Stimulated activated CD4-positive, alpha-beta T cell treated with anti-CD3 and anti-CD28 coated beads, Interleukin-2, amount 100 ng/mL, for 4 hours (primary cell): ENCODE data around the gene WFDC8.
"Not testable (repeated sequence)": the region's sequence is repeated elsewhere in the genome, so short reads cannot be mapped to it uniquely, and the experiment has no call there.

ENCODE experiments used
- DNase-seq: peaks from one replicate; pipeline ENCODE4 v3.0.0-alpha.2; 2020; ENCODE audit warnings: low read depth

Gene WFDC8

DNA sequence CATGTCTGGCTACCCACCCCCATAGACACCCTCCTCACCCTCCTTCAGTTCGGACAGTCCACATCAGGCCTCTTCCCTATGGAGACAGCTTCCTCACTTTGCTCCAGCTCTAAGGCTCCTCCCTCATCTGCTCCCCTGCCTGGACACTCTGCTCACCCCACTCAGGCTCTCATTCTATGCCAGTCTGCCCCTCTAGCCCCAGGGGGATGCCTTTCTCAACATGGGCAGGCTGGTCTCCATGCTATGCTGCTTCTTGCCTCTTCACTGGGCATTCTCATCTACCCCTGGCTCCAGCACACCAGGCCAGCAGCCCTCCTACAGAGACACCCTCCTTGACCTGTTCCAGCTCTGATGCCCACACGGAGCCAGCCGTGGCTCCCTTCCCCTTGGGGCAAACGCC is at the start of gene WFDC8:
WFDC8 (minus strand) TSS at position 101 of the 400 bp plus-strand sequence; CDS start at position 64, 37 bp downstream.
- DNase-seq: no peak

DNA sequence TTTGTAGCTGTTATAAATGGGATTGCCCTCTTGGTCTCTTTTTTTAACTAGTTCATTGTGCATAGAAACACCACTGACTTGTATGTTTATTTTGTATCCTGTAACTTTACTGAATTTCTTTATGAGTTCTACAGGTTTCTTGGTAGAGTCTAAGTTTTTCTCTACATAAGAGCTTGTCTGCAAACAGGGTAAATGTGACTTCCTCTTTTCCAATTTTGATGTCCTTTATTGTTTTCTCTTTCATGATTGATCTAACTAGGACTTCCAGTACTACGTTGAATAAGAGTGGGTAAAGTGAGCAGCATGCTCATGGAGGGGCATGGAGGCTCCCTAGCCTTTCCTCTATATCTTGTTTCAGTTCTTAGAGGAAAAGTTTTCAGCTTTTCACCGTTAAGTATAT is 47.5 kb upstream of the WFDC8 start:
- DNase-seq: no peak

DNA sequence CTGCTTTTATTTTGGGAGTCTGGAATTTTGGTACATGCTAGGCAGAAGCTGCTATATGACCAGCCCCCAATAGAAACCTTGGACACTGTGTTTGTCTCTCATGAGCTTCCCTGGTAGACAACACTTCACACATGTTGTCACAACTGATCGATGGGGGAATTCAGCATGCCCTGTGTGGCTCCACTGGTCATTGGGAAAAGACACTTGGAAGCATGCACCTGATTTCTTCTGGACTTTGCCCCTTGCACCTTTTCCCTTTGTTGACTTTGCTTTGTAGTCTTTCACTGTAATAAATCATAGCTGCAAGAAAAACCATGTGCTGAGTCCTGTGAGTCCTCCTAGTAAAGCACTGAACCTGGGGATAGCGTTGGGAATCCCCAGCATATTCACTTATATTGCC is 42.5 kb upstream of the WFDC8 start:
- DNase-seq: no peak

DNA sequence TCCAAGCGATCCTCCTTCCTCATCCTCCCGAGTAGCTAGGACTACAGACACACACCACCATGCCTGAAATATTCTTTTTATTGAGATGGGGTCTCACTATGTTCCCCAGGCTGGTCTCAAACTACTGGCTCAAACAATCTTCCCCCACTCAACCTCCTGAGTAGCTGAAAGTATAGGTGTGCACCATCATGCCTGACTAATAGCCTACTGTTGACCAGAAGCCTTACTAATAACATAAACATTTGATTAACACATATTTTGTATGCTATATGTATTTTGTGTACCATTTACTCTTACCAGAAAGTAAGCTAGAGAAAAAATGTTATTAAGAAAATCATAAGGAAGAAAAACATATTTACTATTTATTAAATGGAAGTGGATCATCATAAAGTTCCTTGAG is 38.5 kb upstream of the WFDC8 start:
- DNase-seq: no peak

- no peak for DNase-seq
Measured at GRCh38 chr20:45612314-45612713, 33.2 kb upstream of the WFDC8 start.

DNA sequence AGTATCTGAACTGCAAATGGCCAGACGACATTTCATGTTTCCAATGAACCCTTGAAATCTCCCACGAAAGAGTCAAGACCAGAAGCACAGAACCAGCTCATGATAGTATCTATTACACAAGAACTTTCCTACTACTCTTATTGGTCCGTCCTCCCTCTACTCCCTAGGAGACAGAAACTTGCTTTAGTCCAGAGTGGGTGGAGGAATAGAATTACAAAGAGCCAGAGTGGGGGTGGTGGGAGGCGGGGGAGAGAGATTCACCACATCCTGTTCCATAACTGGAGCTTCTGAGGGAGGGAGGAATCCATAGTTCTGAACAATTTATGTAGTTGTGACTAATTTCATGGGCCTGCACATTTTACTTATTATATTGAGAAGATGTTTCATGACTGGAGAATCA is 32.0 kb upstream of the WFDC8 start:
- DNase-seq: no peak

GRCh38 chr20:45607810-45608209 is 28.7 kb upstream of the WFDC8 start:
- no peak for DNase-seq

DNA sequence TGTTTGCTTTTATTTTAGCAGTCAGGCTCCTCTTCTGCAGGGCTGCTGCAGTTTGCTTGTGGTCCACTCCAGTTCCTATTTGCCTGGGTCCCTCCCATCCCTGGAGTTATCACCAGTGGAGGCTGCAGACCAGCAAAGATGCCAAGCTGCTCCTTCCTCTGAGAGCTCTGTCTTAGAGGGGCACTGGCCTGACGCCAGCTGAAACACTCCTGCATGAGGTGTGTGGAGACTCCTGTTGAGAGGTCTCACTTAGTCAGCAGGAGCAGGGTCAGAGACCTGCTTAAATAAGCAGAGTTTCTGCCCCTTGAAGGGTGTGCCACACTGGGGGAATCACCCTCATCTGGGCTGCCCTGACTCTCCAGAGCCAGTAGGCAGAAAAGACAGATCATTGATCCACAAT is 16.2 kb upstream of the WFDC8 start:
- no peak for DNase-seq

- no peak for DNase-seq
Measured at GRCh38 chr20:45593498-45593897, 14.4 kb upstream of the WFDC8 start.

DNA sequence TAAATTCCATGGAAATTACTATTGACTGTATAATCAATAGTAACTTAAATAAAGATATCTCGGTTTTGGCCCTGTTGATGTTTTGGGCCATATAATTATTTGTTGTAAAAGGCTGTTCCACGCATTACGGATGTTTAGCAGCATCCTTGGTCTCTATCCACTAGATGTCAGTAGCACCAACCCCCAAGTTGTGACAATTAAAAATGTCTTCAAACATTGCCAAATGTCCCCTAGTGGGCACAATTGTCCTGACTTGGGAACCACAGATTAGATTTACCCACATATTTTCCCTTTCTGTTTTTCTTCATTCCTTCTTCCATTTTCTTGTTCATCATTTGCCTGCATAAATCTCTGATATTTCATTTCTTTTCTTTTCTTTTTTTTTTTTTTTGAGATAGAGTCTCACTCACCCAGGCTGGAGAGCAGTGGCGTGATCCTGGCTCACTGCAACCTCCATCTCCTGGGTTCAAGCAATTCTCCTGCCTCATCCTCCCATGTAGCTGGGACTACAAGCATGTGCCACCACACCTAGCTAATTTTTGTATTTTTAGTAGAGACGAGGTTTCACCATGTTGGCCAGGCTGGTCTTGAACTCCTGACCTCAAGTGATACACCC is 13.6 kb upstream of the WFDC8 start:
- no peak for DNase-seq

GRCh38 chr20:45589725-45590124 is 10.6 kb upstream of the WFDC8 start:
- no peak for DNase-seq

- DNase-seq: no peak
Measured at GRCh38 chr20:45588800-45589199, 9.7 kb upstream of the WFDC8 start.

DNA sequence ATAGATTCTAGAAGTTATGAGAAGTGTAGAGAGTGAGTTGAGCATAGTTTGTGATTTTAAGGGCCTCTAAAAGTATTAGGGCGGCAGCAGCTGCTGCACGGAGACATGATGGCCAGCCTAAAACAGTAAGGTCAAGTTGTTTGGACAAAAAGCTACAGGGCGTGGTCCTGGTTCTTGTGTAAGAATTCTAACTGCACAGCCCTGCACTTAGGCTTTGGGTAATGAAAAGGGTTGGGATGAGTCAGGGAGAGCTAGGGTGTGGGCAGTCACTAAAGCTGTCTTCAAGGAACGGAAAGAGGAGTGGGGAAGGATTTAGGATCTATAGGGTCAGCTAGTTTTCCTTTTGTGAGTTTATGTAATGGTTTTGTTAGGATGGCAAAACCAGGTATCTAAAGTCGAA is 6.9 kb upstream of the WFDC8 start:
- DNase-seq: not testable (repeated sequence)

DNA sequence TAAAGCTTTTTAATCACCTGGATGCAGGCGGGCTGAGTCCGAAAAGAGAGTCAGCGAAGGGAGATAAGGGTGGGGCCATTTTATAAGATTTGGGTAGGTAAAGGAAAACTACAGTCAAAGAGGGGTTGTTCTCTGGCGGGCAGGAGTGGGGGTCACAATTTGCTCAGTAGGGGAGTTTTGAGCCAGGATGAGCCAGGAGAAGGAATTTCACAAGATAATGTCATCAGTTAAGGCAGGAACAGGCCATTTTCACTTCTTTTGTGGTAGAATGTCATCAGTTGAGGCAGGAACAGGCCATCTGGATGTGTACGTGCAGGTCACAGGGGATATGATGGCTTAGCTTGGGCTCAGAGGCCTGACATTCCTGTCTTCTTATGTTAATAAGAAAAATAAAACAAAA is 5.2 kb upstream of the WFDC8 start:
- DNase-seq: not testable (repeated sequence)

- DNase-seq: no peak
Measured at GRCh38 chr20:45583502-45583901, 4.4 kb upstream of the WFDC8 start.

DNA sequence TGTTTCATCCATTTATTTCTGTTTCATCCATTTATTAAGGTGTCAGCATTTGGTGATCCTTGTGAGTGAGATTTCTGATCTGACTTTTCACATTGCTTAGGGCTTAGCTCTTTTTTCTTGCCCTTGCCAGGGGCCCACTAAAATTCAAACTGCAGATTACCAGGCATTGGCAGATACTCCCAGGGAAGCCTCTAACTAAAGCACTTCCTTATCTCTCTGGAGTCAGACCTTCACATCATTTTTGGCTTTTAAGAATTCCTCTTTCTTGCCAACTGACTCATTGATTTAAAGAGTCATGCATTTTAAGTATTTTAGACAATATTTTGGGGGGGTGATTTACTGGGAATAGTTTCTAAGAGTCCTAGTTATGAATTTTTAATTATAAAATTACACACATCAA is 2.6 kb upstream of the WFDC8 start:
- no peak for DNase-seq

DNA sequence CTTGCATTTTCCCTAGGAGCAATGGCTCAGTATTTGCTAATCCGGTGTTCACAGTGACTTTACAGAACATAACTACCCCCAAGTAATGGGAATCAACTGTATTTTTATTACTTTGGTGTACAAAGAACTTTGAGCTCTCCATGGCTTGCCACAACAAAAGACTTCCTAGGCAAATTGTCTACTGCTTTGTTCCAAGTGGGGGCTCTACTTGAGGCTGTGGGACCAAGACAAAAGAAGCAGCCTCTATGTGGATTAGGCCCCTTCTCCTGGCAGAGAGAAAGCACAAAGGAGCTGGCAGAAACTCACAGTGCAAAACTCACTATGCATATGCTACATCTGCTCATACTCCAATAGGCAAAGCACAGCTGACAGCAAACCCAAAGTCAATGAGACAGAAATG is 853 bp downstream of the WFDC8 start:
- no peak for DNase-seq

DNA sequence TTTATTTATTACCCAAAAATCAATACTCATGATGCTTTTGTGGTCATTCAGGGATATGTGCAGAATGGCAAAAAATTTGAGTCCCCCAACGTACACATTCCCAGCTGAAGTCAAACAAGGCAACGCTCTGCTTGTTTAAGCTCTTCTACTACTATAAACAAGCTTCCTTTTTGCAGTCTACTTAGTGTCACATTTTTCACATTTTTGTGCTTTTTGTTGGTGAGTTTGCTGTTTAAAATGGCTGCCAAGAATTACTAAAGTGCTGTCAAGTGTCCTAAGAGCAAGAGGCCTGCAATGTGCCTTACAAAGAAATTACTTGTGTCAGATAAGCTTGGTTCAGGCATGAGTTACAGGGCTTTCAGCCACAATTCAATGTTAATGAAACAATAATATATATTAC is 2.1 kb downstream of the WFDC8 start:
- DNase-seq: no peak

GRCh38 chr20:45575931-45576330 is 3.2 kb downstream of the WFDC8 start:
- DNase-seq: no peak

DNA sequence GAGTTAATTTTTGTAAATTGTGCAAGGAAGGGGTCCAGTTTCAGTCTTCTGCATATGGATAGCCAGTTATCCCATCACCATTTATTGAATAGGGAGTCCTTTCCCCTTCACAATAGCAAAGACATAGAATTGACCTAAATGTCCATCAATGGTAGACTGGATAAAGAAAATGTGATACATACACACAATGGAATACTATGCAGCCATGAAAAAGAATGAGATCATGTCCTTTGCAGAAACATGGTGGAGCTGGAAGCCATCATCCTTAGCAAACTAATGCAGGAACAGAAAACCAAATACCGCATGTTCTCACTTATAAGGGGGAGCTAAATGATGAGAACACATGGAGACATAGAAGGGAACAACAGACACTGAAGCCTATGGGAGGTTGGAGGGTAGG is 9.4 kb downstream of the WFDC8 start:
- DNase-seq: not testable (repeated sequence)

DNA sequence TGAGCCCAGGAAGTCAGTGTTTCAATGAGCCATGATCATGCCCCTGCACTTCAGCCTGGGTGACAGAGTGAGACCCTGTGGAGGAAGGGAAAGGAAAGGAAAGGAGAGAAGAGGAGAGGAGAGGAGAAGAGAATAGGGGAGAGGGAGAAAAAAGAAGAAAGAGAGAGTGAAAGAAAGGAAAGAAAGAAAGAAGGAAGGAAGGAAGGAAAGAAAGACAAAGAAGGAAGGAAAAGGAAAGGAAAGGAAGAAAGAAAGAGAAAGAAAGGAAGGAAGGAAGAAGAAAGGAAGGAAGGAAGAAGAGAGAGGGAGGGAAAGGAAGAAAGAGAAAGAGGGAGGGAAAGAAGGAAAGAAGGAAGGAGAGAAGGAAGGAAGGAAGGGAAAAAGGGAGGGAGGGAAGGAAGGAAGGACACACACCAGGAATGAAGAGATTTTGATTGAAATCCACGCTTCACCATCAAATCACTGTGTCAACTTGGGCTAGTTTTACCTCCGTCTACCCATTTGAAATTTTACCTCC is 14.3 kb downstream of the WFDC8 start:
- no peak for DNase-seq

GRCh38 chr20:45555198-45555597 is 23.9 kb downstream of the WFDC8 start:
- DNase-seq: no peak

DNA sequence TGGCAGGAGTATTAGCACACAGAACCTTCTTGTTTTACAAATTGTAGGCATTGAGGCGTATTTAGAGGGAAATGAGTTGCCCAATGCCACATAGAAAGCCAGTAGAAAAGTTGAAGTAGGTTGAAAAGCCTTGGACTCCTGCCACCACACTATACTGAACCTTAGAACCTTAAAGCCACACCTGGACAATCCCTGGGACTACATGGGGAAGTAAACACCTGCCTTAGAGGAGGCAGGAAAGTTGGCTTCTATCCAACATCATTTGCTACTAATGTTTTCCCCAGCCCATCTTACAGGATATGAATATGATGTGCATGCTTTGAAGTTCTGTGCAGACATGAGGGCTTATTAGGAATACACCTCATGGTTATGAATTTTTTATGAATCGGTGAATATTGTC is 26.6 kb downstream of the WFDC8 start:
- no peak for DNase-seq

- no peak for DNase-seq
Measured at GRCh38 chr20:45550765-45551164, 28.3 kb downstream of the WFDC8 start.

DNA sequence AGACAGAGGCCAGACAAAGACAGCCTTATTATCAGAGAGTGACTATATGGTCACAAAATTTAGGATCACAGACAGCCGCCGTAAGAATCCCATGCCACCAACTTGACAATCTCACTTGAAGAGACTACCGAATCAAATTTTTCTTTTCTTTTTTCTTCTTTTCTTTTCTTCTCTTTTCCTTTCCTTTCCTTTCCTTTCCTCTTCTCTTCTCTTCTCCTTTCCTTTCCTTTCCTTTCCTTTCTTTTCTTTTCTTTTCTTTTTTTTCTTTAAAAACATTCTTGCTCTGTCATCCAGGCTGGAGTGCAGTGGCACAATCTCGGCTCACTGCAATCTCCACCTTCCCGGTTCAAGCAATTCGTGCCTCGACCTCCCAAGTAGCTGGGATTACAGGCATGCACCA is 30.7 kb downstream of the WFDC8 start:
- DNase-seq: no peak
